CD4-positive, alpha-beta T cell (primary cell): Measurements from ENCODE around the gene PAWR. TPM values are rescaled to one million over a fixed set of nuclear protein-coding genes. Genes with fewer than 3 reads are reported as not detected.

Experiments
- ATAC-seq: fragments of 200-7000 bp; cut with Tn5 transposase; one replicate; pipeline ENCODE4 v1.10.0; 2022; ENCODE audit warnings: mild to moderate bottlenecking; ENCODE audit not compliant: poor library complexity
- CTCF ChIA-PET: fragments of 350-600 bp; sonication (Branson Sonifier 250); formaldehyde crosslinking; loops from one replicate; lab custom pipeline; 2021; ENCODE audit warnings: antibody characterized with exemption, inconsistent platforms; lab: Charles Lee
- POLR2A ChIA-PET: fragments of 350-600 bp; sonication (Branson Sonifier 250); formaldehyde crosslinking; loops from one replicate; lab custom pipeline; 2021; ENCODE audit warnings: antibody characterized with exemption, inconsistent platforms; lab: Charles Lee
- DNase-seq, 14 experiments: peaks; one replicate each; pipeline ENCODE4 v3.0.0-alpha.2; 2013 to 2020; ENCODE audit warnings: mixed read lengths in 2 of 14
- H3K27ac ChIP-seq, 2 donors: one replicate each; pipeline versions ENCODE4 v1.5.1 to v1.7.0; 2013; ENCODE audit warnings: low read length in 2 of 2, low read depth in 1 of 2, mild to moderate bottlenecking in 1 of 2
- H3K27me3 ChIP-seq, 2 experiments: 1 replicate in 1 of 2; 2 replicates in 1 of 2; pipeline versions ENCODE4 v1.6.1 to v1.7.0; 2013; ENCODE audit warnings: low read length in 2 of 2, control low read depth in 1 of 2, mild to moderate bottlenecking in 1 of 2, moderate library complexity in 1 of 2; ENCODE audit not compliant: insufficient read depth in 2 of 2, control insufficient read depth in 1 of 2
- H3K36me3 ChIP-seq: one replicate; pipeline ENCODE4 v1.6.1; 2013; ENCODE audit warnings: low read length, control low read depth; ENCODE audit not compliant: insufficient read depth
- H3K4me1 ChIP-seq: one replicate; pipeline ENCODE4 v1.6.1; 2013; ENCODE audit warnings: low read length, control low read depth; ENCODE audit not compliant: insufficient read depth
- H3K4me3 ChIP-seq: one replicate; pipeline ENCODE4 v1.5.1; 2013; ENCODE audit warnings: mild to moderate bottlenecking, low read length, moderate library complexity
- H3K9me3 ChIP-seq, 2 experiments: 1 replicate in 1 of 2; 2 replicates in 1 of 2; pipeline versions ENCODE4 v1.6.1 to v1.7.0; 2013; ENCODE audit warnings: low read length in 2 of 2, mild to moderate bottlenecking in 2 of 2, control low read depth in 1 of 2, moderate library complexity in 1 of 2; ENCODE audit not compliant: control insufficient read depth in 1 of 2, insufficient read depth in 1 of 2
- H3K27ac Mint-ChIP-seq: one replicate; pipeline ENCODE4 v1.8.0; 2020; ENCODE audit warnings: mixed read lengths
- H3K27me3 Mint-ChIP-seq: one replicate; pipeline ENCODE4 v1.8.0; 2021; ENCODE audit warnings: mixed read lengths
- H3K36me3 Mint-ChIP-seq: one replicate; pipeline ENCODE4 v1.8.0; 2021; ENCODE audit warnings: low read depth, mixed read lengths
- H3K4me1 Mint-ChIP-seq: one replicate; pipeline ENCODE4 v1.8.0; 2021; ENCODE audit warnings: low read depth, mixed read lengths
- H3K4me3 Mint-ChIP-seq: one replicate; pipeline ENCODE4 v1.8.0; 2020; ENCODE audit warnings: mild to moderate bottlenecking, mixed read lengths
- H3K9me3 Mint-ChIP-seq: one replicate; pipeline ENCODE4 v1.8.0; 2020; ENCODE audit warnings: mixed read lengths
- intact Hi-C, 2 experiments: fragments of 100-400 bp; cut with DNase I in 1 of 2; cut with micrococcal nuclease in 1 of 2; formaldehyde crosslinking; loops; one replicate each; pipeline versions ENCODE4 v1.15.1 to v1.9.0; 2023 to 2025; cut with DNase I, micrococcal nuclease
- total RNA-seq, 174 experiments: library from RNA in 2 of 174; stranded (reverse) in 2 of 174; gene quantifications; one replicate each; pipeline ENCODE4 v1.2.3 and lab custom pipeline; 2021 to 2026
- TF ChIP-seq, protein P1 (sequence below): fragments of 200-600 bp; IDR thresholded peaks from one replicate; pipeline ENCODE4 v1.8.0; 2022; ENCODE audit warnings: antibody characterized with exemption, mild to moderate bottlenecking

Gene PAWR
- total RNA-seq, 2 experiments from 2014 or later: 1.6 to 3.2 TPM

DNA sequence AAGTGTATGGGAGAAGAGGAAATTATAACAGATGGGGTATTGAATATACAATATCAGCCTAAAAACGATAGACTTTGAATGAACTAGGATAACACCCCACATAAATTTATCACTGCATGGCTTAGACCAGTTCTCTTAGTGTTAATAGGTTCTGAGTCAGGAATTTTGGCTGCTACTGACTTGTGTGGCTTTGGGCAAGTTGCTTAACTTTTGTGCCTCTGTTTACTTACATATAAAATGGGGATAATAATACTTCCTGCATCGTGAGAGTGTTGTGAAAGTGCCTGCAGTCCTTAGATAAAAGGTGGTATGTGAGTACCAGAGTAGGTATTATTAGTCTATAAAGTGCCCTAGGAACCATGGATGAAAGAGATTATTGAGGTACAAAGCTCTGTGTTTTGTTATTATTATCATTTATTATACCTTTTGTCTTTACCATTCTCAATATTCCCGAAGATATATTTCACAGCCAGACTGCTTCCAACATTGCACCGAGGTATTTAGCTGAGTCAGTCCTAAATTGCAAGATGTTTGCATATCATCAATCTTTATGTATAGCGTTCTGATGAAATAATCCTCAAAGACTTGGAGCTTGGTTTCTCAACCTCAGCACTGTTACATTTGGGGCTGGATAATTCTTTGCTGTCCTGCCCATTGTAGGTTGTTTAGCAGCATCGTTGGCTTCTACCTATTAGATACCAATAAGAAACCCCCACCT lies 2.3 kb upstream of the PAWR start:
- ATAC-seq: no peak
- POLR2A ChIA-PET: no interaction called here
- peaks cover 25% of the 10 kb centered on the region for H3K4me1 Mint-ChIP-seq

DNA sequence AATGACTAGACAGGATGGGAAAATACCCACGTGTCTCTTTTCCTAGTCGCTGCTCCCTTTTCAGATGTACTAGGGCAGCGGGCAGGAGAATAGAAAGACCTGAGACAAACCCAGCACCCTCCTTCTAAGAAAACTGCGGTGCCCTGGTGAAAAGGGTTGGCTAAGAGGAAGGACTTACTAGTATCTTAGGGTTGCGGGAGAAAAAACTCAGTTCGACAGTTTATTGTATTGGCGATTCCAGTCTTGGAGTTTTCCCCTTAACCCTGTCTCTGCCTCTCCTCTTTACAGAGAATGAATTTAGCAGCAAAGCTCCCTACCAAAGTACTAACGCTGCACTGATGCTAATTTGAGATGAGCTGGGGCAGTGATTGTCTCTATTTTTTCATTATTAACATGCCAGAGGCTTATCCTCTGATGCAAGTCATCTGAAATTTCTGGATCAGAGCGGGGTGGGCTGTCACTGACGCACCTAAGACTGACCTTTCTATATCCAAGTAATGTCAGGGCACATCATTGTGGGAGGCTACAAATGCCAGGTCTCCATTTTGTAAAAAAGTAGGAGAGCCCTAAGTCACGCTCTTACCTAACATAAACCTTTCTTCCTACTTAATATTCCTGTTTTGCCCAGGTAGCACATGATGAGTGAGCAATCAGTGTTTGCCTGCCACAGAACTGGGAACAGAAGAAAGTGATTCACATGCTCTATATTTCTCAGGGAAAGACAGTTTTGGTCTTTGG lies 916 bp upstream of the PAWR start:
- H3K4me1 Mint-ChIP-seq: peaks cover 28% of the 10 kb centered on the region
- intact Hi-C loops: no loop called here
- H3K9me3 Mint-ChIP-seq: no peaks in the 10 kb centered on the region
- Histone ChIP-seq H3K4me3 (peak overlapping the region; percentile 19), H3K9me3 (no peaks in the 10 kb centered on the region), H3K36me3 (no peaks in the 10 kb centered on the region), H3K4me1 (peaks cover 18% of the 10 kb centered on the region), H3K27ac (no peak overlapping the region), H3K27me3 (peaks cover 22 to 53% of the 10 kb centered on the region in 2 experiments)
- ChIA-PET CTCF (no interaction called here), POLR2A (no interaction called here)
- H3K4me3 Mint-ChIP-seq: peak overlapping the region; percentile 91
- H3K27me3 Mint-ChIP-seq: peaks cover 72% of the 10 kb centered on the region
- DNase-seq (no peak), ATAC-seq (no peak)
- TF ChIP-seq, protein P1, sequence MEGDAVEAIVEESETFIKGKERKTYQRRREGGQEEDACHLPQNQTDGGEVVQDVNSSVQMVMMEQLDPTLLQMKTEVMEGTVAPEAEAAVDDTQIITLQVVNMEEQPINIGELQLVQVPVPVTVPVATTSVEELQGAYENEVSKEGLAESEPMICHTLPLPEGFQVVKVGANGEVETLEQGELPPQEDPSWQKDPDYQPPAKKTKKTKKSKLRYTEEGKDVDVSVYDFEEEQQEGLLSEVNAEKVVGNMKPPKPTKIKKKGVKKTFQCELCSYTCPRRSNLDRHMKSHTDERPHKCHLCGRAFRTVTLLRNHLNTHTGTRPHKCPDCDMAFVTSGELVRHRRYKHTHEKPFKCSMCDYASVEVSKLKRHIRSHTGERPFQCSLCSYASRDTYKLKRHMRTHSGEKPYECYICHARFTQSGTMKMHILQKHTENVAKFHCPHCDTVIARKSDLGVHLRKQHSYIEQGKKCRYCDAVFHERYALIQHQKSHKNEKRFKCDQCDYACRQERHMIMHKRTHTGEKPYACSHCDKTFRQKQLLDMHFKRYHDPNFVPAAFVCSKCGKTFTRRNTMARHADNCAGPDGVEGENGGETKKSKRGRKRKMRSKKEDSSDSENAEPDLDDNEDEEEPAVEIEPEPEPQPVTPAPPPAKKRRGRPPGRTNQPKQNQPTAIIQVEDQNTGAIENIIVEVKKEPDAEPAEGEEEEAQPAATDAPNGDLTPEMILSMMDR: no peak
- peaks cover 4% of the 10 kb centered on the region for H3K36me3 Mint-ChIP-seq
- H3K27ac Mint-ChIP-seq: no peak overlapping the region

More for the DNA sequence above, 2.3 kb upstream of the PAWR start:
- H3K27me3 Mint-ChIP-seq: peaks cover 62% of the 10 kb centered on the region
- intact Hi-C loops: no loop called here
- Histone ChIP-seq H3K9me3 (no peaks in the 10 kb centered on the region), H3K4me1 (peaks cover 18% of the 10 kb centered on the region), H3K27ac (no peak overlapping the region), H3K4me3 (no peak overlapping the region), H3K36me3 (no peaks in the 10 kb centered on the region), H3K27me3 (peaks cover 19 to 41% of the 10 kb centered on the region in 2 experiments)
- CTCF ChIA-PET: no interaction called here
- TF ChIP-seq, protein P1: no peak
- no peak overlapping the region for H3K27ac Mint-ChIP-seq
- no peaks in the 10 kb centered on the region for H3K9me3 Mint-ChIP-seq
- H3K4me3 Mint-ChIP-seq: peak overlapping the region; percentile 91
- DNase-seq: no peak
- H3K36me3 Mint-ChIP-seq: peaks cover 4% of the 10 kb centered on the region

DNA sequence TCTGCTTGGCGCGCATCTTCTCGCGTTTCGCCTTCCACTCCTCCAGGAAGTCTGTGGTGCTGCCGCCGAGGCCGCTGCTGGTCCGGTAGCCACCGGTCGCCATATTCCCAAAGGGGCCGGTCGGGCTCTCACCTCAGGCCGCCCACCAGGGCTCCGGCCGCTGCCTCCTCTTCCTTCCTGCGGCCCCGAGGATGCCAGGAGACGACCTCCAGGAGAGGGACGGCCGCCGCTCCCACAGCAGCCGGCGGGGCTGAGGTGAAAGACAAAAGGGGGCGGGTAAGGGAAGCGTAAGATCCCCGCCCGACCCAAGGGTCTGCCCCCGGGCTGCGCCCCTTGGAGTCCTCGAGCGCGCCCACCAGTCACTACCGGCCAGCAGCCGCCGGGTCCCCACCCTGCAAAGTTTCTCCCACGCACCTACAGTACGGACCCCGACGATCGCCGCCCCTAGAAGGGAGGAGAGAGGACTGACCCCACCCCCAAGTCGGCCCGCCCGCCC lies 574 bp downstream of the PAWR start:
- TF ChIP-seq, protein P1: no peak
- H3K4me1 ChIP-seq: peaks cover 18% of the 10 kb centered on the region
- DNase-seq (peak in 1 of 14 experiments; percentile 19), ATAC-seq (no peak)
- Mint-ChIP-seq H3K4me3 (peak overlapping the region; percentile 89), H3K27me3 (peaks cover 76% of the 10 kb centered on the region), H3K4me1 (peaks cover 28% of the 10 kb centered on the region), H3K9me3 (no peaks in the 10 kb centered on the region), H3K36me3 (peaks cover 4% of the 10 kb centered on the region), H3K27ac (no peak overlapping the region)
- H3K9me3 ChIP-seq: no peaks in the 10 kb centered on the region
- CTCF ChIA-PET: no interaction called here
- no peaks in the 10 kb centered on the region for H3K36me3 ChIP-seq
- intact Hi-C loops: no loop called here
- peaks cover 22 to 62% of the 10 kb centered on the region in 2 experiments for H3K27me3 ChIP-seq
- H3K4me3 ChIP-seq: peak overlapping the region; percentile 67
- POLR2A ChIA-PET: no interaction called here
- H3K27ac ChIP-seq: no peak overlapping the region
